Measurements from ENCODE around the gene KIN.
"Not testable (repeated sequence)": the region's sequence is repeated elsewhere in the genome, so short reads cannot be mapped to it uniquely, and the experiment has no call there.

The KIN gene

GRCh38 chr10:7817576-7817975 is 29.8 kb upstream of the KIN start:
- H3K4me1 Mint-ChIP-seq, result peaks cover 25% of the 10 kb centered on the region
- no peaks in the 10 kb centered on the region for H3K36me3 Mint-ChIP-seq (ENCODE audit: low read depth)
- no peak overlapping the region for H3K27ac Mint-ChIP-seq
- peak; percentile 4 for DNase-seq
- no peak for TF ChIP-seq CTCF (IDR thresholded peaks at IDR 0.05)
- H3K9me3 Mint-ChIP-seq, result no peaks in the 10 kb centered on the region
- H3K4me3 Mint-ChIP-seq, result peak overlapping the region; percentile 99
- H3K27me3 Mint-ChIP-seq (ENCODE audit: low read depth, poor library complexity), result peaks cover 51% of the 10 kb centered on the region

GRCh38 chr10:7813481-7813880 is 25.7 kb upstream of the KIN start:
- DNase-seq, result no peak
- peaks cover 14% of the 10 kb centered on the region for H3K4me1 Mint-ChIP-seq
- H3K27ac Mint-ChIP-seq, result no peak overlapping the region
- peaks cover 50% of the 10 kb centered on the region for H3K27me3 Mint-ChIP-seq (ENCODE audit: low read depth, poor library complexity)
- H3K4me3 Mint-ChIP-seq, result no peak overlapping the region
- H3K36me3 Mint-ChIP-seq (ENCODE audit: low read depth), result no peaks in the 10 kb centered on the region
- TF ChIP-seq CTCF (IDR thresholded peaks at IDR 0.05), result no peak
- no peaks in the 10 kb centered on the region for H3K9me3 Mint-ChIP-seq

GRCh38 chr10:7811743-7812142 is 23.9 kb upstream of the KIN start:
- peaks cover 13% of the 10 kb centered on the region for H3K36me3 Mint-ChIP-seq (ENCODE audit: low read depth)
- H3K4me3 Mint-ChIP-seq, H3K9me3 Mint-ChIP-seq, H3K4me1 Mint-ChIP-seq, H3K27ac Mint-ChIP-seq, DNase-seq: not testable (repeated sequence)
- H3K27me3 Mint-ChIP-seq (ENCODE audit: low read depth, poor library complexity), result peaks cover 37% of the 10 kb centered on the region

GRCh38 chr10:7811000-7811399 is 23.2 kb upstream of the KIN start:
- no peak for DNase-seq
- Mint-ChIP-seq H3K36me3 (ENCODE audit: low read depth) (peaks cover 16% of the 10 kb centered on the region), H3K27me3 (ENCODE audit: low read depth, poor library complexity) (peaks cover 29% of the 10 kb centered on the region), H3K27ac (no peak overlapping the region), H3K9me3 (no peaks in the 10 kb centered on the region), H3K4me1 (peaks cover 5% of the 10 kb centered on the region), H3K4me3 (no peak overlapping the region)
- TF ChIP-seq CTCF (IDR thresholded peaks at IDR 0.05), result no peak

- Mint-ChIP-seq H3K4me1 (peaks cover 5% of the 10 kb centered on the region), H3K4me3 (no peak overlapping the region), H3K27me3 (ENCODE audit: low read depth, poor library complexity) (peaks cover 24% of the 10 kb centered on the region), H3K27ac (peak overlapping the region; percentile 18), H3K9me3 (no peaks in the 10 kb centered on the region), H3K36me3 (ENCODE audit: low read depth) (peaks cover 16% of the 10 kb centered on the region)
- DNase-seq, result no peak
- no peak for TF ChIP-seq CTCF (IDR thresholded peaks at IDR 0.05)
Measured at GRCh38 chr10:7810443-7810842, 22.6 kb upstream of the KIN start.

- Mint-ChIP-seq H3K4me3 (no peak overlapping the region), H3K4me1 (peaks cover 5% of the 10 kb centered on the region), H3K27ac (no peak overlapping the region), H3K36me3 (ENCODE audit: low read depth) (peaks cover 33% of the 10 kb centered on the region), H3K27me3 (ENCODE audit: low read depth, poor library complexity) (peaks cover 13% of the 10 kb centered on the region), H3K9me3 (no peaks in the 10 kb centered on the region)
- no peak for DNase-seq
- TF ChIP-seq CTCF (IDR thresholded peaks at IDR 0.05), result no peak
Measured at GRCh38 chr10:7808686-7809267, 21.0 kb upstream of the KIN start.
